Gastroesophageal sphincter (tissue), 3 donors: Measurements from ENCODE around the gene ANKK1.

Source experiments
- EP300 ChIP-seq: sonication (generic); formaldehyde crosslinking; IDR thresholded peaks from one replicate; pipeline ENCODE4 v1.6.1; 2017; ENCODE audit warnings: antibody characterized with exemption, mild to moderate bottlenecking
- POLR2A ChIP-seq, 2 donors: fragments of 450-650 bp; IDR thresholded peaks; one replicate each; pipeline ENCODE4 v1.6.1; 2017; ENCODE audit warnings: antibody characterized with exemption in 2 of 2, mild to moderate bottlenecking in 2 of 2, moderate library complexity in 1 of 2
- POLR2AphosphoS5 ChIP-seq: sonication (generic); formaldehyde crosslinking; IDR thresholded peaks from one replicate; pipeline ENCODE4 v1.6.1; 2017; ENCODE audit warnings: antibody characterized with exemption
- TF ChIP-seq, protein P1 (sequence below), 4 experiments: fragments of 200-600 bp in 2 of 4; fragments of 450-650 bp in 2 of 4; sonication (generic) in 1 of 4; IDR thresholded peaks; one replicate each; pipeline ENCODE4 v1.5.1; 2017 to 2019; ENCODE audit warnings: antibody characterized with exemption in 4 of 4, mild to moderate bottlenecking in 2 of 4, moderate library complexity in 2 of 4

DNA sequence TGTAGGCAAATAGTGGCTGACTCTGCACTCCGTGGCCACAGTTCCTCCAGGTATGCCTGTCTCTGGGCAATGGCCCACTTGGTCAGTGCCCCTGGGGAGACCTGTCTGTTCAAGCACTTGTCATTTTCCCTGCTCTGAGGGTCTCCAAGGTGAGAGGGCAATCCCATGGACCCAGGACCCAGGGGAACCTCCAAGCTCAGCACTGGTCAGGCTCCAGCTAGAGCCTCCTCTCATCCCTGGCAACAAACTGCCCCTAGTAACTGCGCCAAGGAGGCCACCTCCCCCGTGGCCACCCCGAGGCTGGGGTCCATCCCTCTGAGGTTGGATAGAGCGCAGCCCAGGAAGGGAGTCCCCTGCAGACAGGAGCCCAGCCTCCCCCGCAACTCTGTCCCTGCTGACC is 713 bp upstream of the ANKK1 start:
- no peak for TF ChIP-seq EP300
- no peak for TF ChIP-seq POLR2AphosphoS5
- TF ChIP-seq, protein P1, sequence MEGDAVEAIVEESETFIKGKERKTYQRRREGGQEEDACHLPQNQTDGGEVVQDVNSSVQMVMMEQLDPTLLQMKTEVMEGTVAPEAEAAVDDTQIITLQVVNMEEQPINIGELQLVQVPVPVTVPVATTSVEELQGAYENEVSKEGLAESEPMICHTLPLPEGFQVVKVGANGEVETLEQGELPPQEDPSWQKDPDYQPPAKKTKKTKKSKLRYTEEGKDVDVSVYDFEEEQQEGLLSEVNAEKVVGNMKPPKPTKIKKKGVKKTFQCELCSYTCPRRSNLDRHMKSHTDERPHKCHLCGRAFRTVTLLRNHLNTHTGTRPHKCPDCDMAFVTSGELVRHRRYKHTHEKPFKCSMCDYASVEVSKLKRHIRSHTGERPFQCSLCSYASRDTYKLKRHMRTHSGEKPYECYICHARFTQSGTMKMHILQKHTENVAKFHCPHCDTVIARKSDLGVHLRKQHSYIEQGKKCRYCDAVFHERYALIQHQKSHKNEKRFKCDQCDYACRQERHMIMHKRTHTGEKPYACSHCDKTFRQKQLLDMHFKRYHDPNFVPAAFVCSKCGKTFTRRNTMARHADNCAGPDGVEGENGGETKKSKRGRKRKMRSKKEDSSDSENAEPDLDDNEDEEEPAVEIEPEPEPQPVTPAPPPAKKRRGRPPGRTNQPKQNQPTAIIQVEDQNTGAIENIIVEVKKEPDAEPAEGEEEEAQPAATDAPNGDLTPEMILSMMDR (IDR thresholded peaks at IDR 0.05), result no peak
- no peak for TF ChIP-seq POLR2A (IDR thresholded peaks at IDR 0.05)
